H1 (cell line): Measurements from ENCODE around the gene GRK5. TPM values are rescaled to one million over a fixed set of nuclear protein-coding genes. Genes with fewer than 3 reads are reported as not detected.

ENCODE experiments used
- CTCF ChIA-PET: fragments of 300-600 bp; sonication (Branson Sonifier 250); formaldehyde crosslinking; loops from one replicate; lab custom pipeline; 2021; ENCODE audit not compliant: partially characterized antibody; lab: Charles Lee
- POLR2A ChIA-PET: fragments of 300-600 bp; sonication (Branson Sonifier 250); formaldehyde crosslinking; loops from one replicate; lab custom pipeline; 2021; ENCODE audit warnings: inconsistent platforms; ENCODE audit not compliant: partially characterized antibody; lab: Charles Lee
- DNase-seq, 2 experiments: peaks; one replicate each; pipeline versions ENCODE4 v3.0.0 to v3.0.0-alpha.2; 2010 to 2022; ENCODE audit warnings: low spot score in 2 of 2, low read depth in 1 of 2, mixed read lengths in 1 of 2
- FAIRE-seq: peaks from 2 replicates; lab custom pipeline; 2011; peaks lifted over from hg19 to GRCh38; lab: Jason Lieb, UNC
- H2AFZ ChIP-seq: 2 replicates; pipeline ENCODE4 v1.8.1; 2012; ENCODE audit warnings: low read length, inconsistent platforms
- H2AK5ac ChIP-seq: 2 replicates; pipeline ENCODE4 v1.6.1; 2013; ENCODE audit warnings: low read depth, low read length
- H2BK120ac ChIP-seq: replicated peaks from 2 replicates; pipeline ENCODE3; 2013; ENCODE audit warnings: low read depth, low read length, inconsistent platforms
- H2BK12ac ChIP-seq: 2 replicates; pipeline ENCODE4 v1.6.1; 2013; ENCODE audit warnings: low read depth, low read length
- H2BK15ac ChIP-seq: 2 replicates; pipeline ENCODE4 v1.6.1; 2013; ENCODE audit warnings: low read length
- H2BK20ac ChIP-seq: 2 replicates; pipeline ENCODE4 v1.6.1; 2013; ENCODE audit warnings: low read length
- H2BK5ac ChIP-seq: 2 replicates; pipeline ENCODE4 v1.6.1; 2013; ENCODE audit warnings: low read depth, low read length
- H3K14ac ChIP-seq: 2 replicates; pipeline ENCODE4 v1.6.1; 2013; ENCODE audit warnings: inconsistent platforms; ENCODE audit not compliant: insufficient read length
- H3K18ac ChIP-seq: 2 replicates; pipeline ENCODE4 v1.6.1; 2013; ENCODE audit warnings: low read length; ENCODE audit errors: extremely low read depth
- H3K23ac ChIP-seq: 2 replicates; pipeline ENCODE4 v1.6.1; 2013; ENCODE audit warnings: inconsistent platforms; ENCODE audit not compliant: insufficient read length
- H3K23me2 ChIP-seq: 2 replicates; pipeline ENCODE4 v1.6.1; 2013; ENCODE audit warnings: low read depth, low read length
- H3K27ac ChIP-seq: 2 replicates; pipeline ENCODE4 v1.6.1; 2011; ENCODE audit warnings: low read depth, low read length, inconsistent platforms
- H3K27me3 ChIP-seq, 4 experiments: replicated peaks in 1 of 4; 1 replicate in 1 of 4; 2 replicates in 3 of 4; pipeline versions ENCODE4 v1.6.1 to v1.8.1; 2011 to 2013; ENCODE audit warnings: low read length in 3 of 4, mild to moderate bottlenecking in 3 of 4, inconsistent platforms in 2 of 4, mixed read lengths in 2 of 4, moderate library complexity in 1 of 4; ENCODE audit not compliant: control insufficient read depth in 3 of 4, insufficient read depth in 3 of 4; ENCODE audit errors: extremely low read depth in 1 of 4
- H3K36me3 ChIP-seq, 4 experiments: 2 replicates each; pipeline versions ENCODE4 v1.6.1 to v1.8.1; 2011 to 2013; ENCODE audit warnings: mild to moderate bottlenecking in 4 of 4, low read length in 3 of 4, moderate library complexity in 2 of 4, control low read depth in 1 of 4, inconsistent platforms in 1 of 4; ENCODE audit not compliant: insufficient read depth in 4 of 4, control insufficient read depth in 2 of 4
- H3K4ac ChIP-seq: replicated peaks from 2 replicates; pipeline ENCODE3; 2013; ENCODE audit warnings: low read length, low read depth, mixed read lengths, inconsistent platforms; ENCODE audit not compliant: insufficient read length
- H3K4me1 ChIP-seq, 4 experiments: replicated peaks in 1 of 4; 1 replicate in 1 of 4; 2 replicates in 3 of 4; pipeline versions ENCODE4 v1.6.1 to v1.8.1; 2011 to 2013; ENCODE audit warnings: low read length in 3 of 4, inconsistent platforms in 2 of 4, mixed read lengths in 1 of 4; ENCODE audit not compliant: insufficient read depth in 4 of 4, control insufficient read depth in 3 of 4
- H3K4me2 ChIP-seq, 2 experiments: 2 replicates each; pipeline versions ENCODE4 v1.6.1 to v1.8.1; 2011 to 2013; ENCODE audit warnings: low read depth in 2 of 2, low read length in 2 of 2, control low read depth in 1 of 2, inconsistent platforms in 1 of 2, mild to moderate bottlenecking in 1 of 2; ENCODE audit not compliant: insufficient read depth in 1 of 2
- H3K4me3 ChIP-seq, 4 experiments: fragments of 200-600, 300-600 bp in 1 of 4; sonication (generic), shearing (Covaris generic), sonication (Bioruptor Twin) in 1 of 4; 2 replicates each; pipeline versions ENCODE4 v1.5.1 to v1.8.1; 2011 to 2016; ENCODE audit warnings: low read length in 4 of 4, low read depth in 3 of 4, control low read depth in 2 of 4, inconsistent platforms in 2 of 4, mild to moderate bottlenecking in 2 of 4, mixed read lengths in 1 of 4, moderate library complexity in 1 of 4; ENCODE audit not compliant: insufficient read depth in 2 of 4; ENCODE audit errors: extremely low read depth in 1 of 4
- H3K56ac ChIP-seq: replicated peaks from 2 replicates; pipeline ENCODE3; 2013; ENCODE audit warnings: low read depth, mild to moderate bottlenecking, mixed read lengths, low read length, inconsistent platforms; ENCODE audit not compliant: insufficient read length
- H3K79me1 ChIP-seq: 2 replicates; pipeline ENCODE4 v1.6.1; 2013; ENCODE audit warnings: low read depth, low read length, control low read depth
- H3K79me2 ChIP-seq, 2 experiments: 2 replicates each; pipeline versions ENCODE4 v1.6.1 to v1.8.1; 2012 to 2013; ENCODE audit warnings: low read length in 2 of 2, mild to moderate bottlenecking in 2 of 2, inconsistent platforms in 1 of 2; ENCODE audit not compliant: insufficient read depth in 2 of 2, control insufficient read depth in 1 of 2
- H3K9ac ChIP-seq, 4 experiments: replicated peaks in 1 of 4; 1 replicate in 1 of 4; 2 replicates in 3 of 4; pipeline versions ENCODE4 v1.6.1 to v1.8.1; 2011 to 2013; ENCODE audit warnings: low read depth in 3 of 4, low read length in 3 of 4, control low read depth in 2 of 4, mild to moderate bottlenecking in 2 of 4, moderate library complexity in 2 of 4, inconsistent platforms in 1 of 4; ENCODE audit errors: extremely low read depth in 1 of 4
- H3K9me3 ChIP-seq, 2 experiments: 2 replicates each; pipeline versions ENCODE4 v1.6.1 to v1.8.1; 2012 to 2013; ENCODE audit warnings: mild to moderate bottlenecking in 2 of 2, moderate library complexity in 2 of 2, control low read depth in 1 of 2, inconsistent platforms in 1 of 2, low read depth in 1 of 2, low read length in 1 of 2, mixed read lengths in 1 of 2; ENCODE audit not compliant: insufficient read depth in 2 of 2
- H4K20me1 ChIP-seq, 2 experiments: replicated peaks in 1 of 2; 2 replicates each; pipeline versions ENCODE3 to v1.8.1; 2011 to 2013; ENCODE audit warnings: inconsistent platforms in 2 of 2, low read length in 2 of 2, mild to moderate bottlenecking in 1 of 2; ENCODE audit not compliant: insufficient read depth in 2 of 2, control insufficient read depth in 1 of 2
- H4K5ac ChIP-seq: 2 replicates; pipeline ENCODE4 v1.6.1; 2013; ENCODE audit warnings: low read length, low read depth, mixed read lengths, inconsistent platforms; ENCODE audit not compliant: insufficient read length
- H4K8ac ChIP-seq: 2 replicates; pipeline ENCODE4 v1.8.0; 2013; ENCODE audit warnings: mild to moderate bottlenecking, moderate library complexity, low read length, inconsistent platforms; ENCODE audit not compliant: insufficient read depth; ENCODE audit errors: extremely low read depth
- H4K91ac ChIP-seq: replicated peaks from 2 replicates; pipeline ENCODE3; 2013; ENCODE audit warnings: low read length, mixed read lengths, inconsistent platforms; ENCODE audit not compliant: insufficient read length
- BACH1 ChIP-seq: IDR thresholded peaks from 2 replicates; pipeline ENCODE4 v1.6.1; 2012; ENCODE audit warnings: low read length, improper control_type of control experiment
- CBX5 ChIP-seq: fragments of 300-800, 300-1000 bp; sonication (generic); IDR thresholded peaks from 2 replicates; pipeline ENCODE4 v1.7.1; 2016; ENCODE audit warnings: antibody characterized with exemption, low read length, low read depth
- JUND ChIP-seq: IDR thresholded peaks from 2 replicates; pipeline ENCODE4 v1.6.1; 2011; ENCODE audit warnings: mild to moderate bottlenecking, improper control_type of control experiment, low read length
- NRF1 ChIP-seq: IDR thresholded peaks from 2 replicates; pipeline ENCODE4 v1.6.1; 2011; ENCODE audit warnings: mild to moderate bottlenecking, low read depth, low read length, improper control_type of control experiment
- RFX5 ChIP-seq: IDR thresholded peaks from 2 replicates; pipeline ENCODE4 v1.6.1; 2011; ENCODE audit warnings: low read depth, low read length, improper control_type of control experiment, borderline replicate concordance
- SP1 ChIP-seq: IDR thresholded peaks from 2 replicates; pipeline ENCODE4 v1.6.1; 2011; ENCODE audit warnings: low read depth, low read length
- SRF ChIP-seq: IDR thresholded peaks from 2 replicates; pipeline ENCODE4 v1.6.1; 2011; ENCODE audit warnings: mild to moderate bottlenecking, low read depth, low read length, moderate library complexity
- YY1 ChIP-seq: IDR thresholded peaks from 2 replicates; pipeline ENCODE4 v1.6.1; 2011; ENCODE audit warnings: low read depth, mild to moderate bottlenecking, low read length
- ZNF274 ChIP-seq: IDR thresholded peaks from 2 replicates; pipeline ENCODE4 v1.7.0; 2012; ENCODE audit warnings: low read length, borderline replicate concordance; ENCODE audit errors: extremely low read depth
- WGBS, 2 experiments: shearing (Covaris generic) in 1 of 2; methylation state at CpG; one replicate each; pipeline versions ENCODE4 v1.1.6 to v1.1.7; 2013 to 2015; ENCODE audit warnings: low lambda C conversion rate in 2 of 2, mixed read lengths in 2 of 2, inconsistent platforms in 1 of 2, low coverage in 1 of 2, missing lambda C conversion rate in 1 of 2; ENCODE audit not compliant: insufficient replicate concordance in 2 of 2, insufficient coverage in 1 of 2, insufficient read length in 1 of 2; ENCODE audit errors: extremely low coverage in 1 of 2, missing lambda C conversion rate in 1 of 2; 5-methylcytosine and 5-hydroxymethylcytosine counted together
- polyA plus RNA-seq, 7 experiments: library from polyadenylated mRNA; depleted of rRNA in 3 of 7; stranded (reverse) in 5 of 7; unstranded in 2 of 7; fragments of >200 nt in 5 of 7; fragments of 200-250 nt in 2 of 7; gene quantifications; 1 replicate in 5 of 7; 2 replicates in 1 of 7; 4 replicates in 1 of 7; pipeline versions ENCODE4 v1.2.1 to v1.2.3, GENCODE V29; 2011 to 2013; ENCODE audit warnings: missing spikeins in 2 of 7, mixed read lengths in 2 of 7
- total RNA-seq: library from RNA; stranded (reverse); fragmentation: NEBNext Ultra II Directional; extraction: Animal tissue kit (Norgen Biotek cat#: 25700); gene quantifications from 2 replicates; pipeline ENCODE4 v1.2.1, GENCODE V29; 2021
- TF ChIP-seq, protein P1 (sequence below): IDR thresholded peaks from 2 replicates; pipeline ENCODE4 v1.6.1; 2011; ENCODE audit warnings: low read depth, mild to moderate bottlenecking, low read length; ENCODE audit not compliant: insufficient read depth

GRK5 gene
- total and polyA plus RNA-seq, 2 of the 8 experiments (the other 6 are each of a cell fraction or from before 2014, with no cell fraction given), result 0.54 to 2.5 TPM

DNA sequence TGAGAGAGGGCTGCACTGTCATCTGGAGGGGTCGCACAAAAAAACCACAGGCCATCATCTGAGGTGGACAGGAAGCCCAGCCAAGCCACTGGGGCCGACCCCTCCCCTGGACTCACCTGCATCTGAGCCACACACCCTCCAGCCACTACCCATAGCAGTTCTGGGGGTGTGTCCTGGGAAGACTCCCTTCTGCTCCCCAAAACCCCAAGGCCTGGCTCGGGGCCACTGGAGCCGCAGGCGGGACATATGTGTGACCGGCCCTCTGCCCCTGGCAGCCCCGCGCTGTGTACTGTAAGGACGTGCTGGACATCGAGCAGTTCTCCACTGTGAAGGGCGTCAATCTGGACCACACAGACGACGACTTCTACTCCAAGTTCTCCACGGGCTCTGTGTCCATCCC lies 245.0 kb downstream of the GRK5 start:
- Histone ChIP-seq H3K27me3 (no peaks in the 10 kb centered on the region), H3K27ac (no peak overlapping the region), H3K79me1 (no peaks in the 10 kb centered on the region), H3K14ac (no peak overlapping the region), H2BK5ac (no peak overlapping the region), H2AK5ac (no peak overlapping the region), H3K23me2 (no peaks in the 10 kb centered on the region), H3K23ac (no peak overlapping the region), H3K9ac (no peak overlapping the region), H4K5ac (no peak overlapping the region), H3K36me3 (no peaks in the 10 kb centered on the region), H3K4me1 (peaks cover 0 to 6% (median 3%) of the 10 kb centered on the region in 4 experiments; a peak in 5 of 7 replicates), H3K18ac (no peak overlapping the region), H2BK20ac (no peak overlapping the region), H3K4me3 (no peak overlapping the region), H3K79me2 (no peaks in the 10 kb centered on the region), H2BK12ac (no peak overlapping the region), H3K56ac (no peak overlapping the region), H3K9me3 (no peaks in the 10 kb centered on the region), H4K91ac (no peak overlapping the region), H4K8ac (no peak overlapping the region), H4K20me1 (no peaks in the 10 kb centered on the region), H2BK15ac (no peak overlapping the region), H3K4ac (no peak overlapping the region), H3K4me2 (no peak overlapping the region), H2BK120ac (no peak overlapping the region), H2AFZ (no peak overlapping the region)
- DNase-seq (no peak), FAIRE-seq (no peak)
- WGBS, 2 experiments, result 91% methylated on average over 13 of the region's 14 CpGs; no CpG with 5 or more reads in 1 of the 2 experiments
- POLR2A ChIA-PET, result no interaction called here
- CTCF ChIA-PET, result interaction anchor here (1.0 to 2.6 kb wide), 5 partner anchors 9 to 253 kb away, joined by 3 to 9 read pairs (median 5); no protein-coding TSS in a partner anchor
- TF ChIP-seq SP1 (no peak), RFX5 (no peak), NRF1 (no peak), SRF (no peak), JUND (no peak), BACH1 (no peak), YY1 (no peak), ZNF274 (no peak), CBX5 (no peak)
- TF ChIP-seq, protein P1, sequence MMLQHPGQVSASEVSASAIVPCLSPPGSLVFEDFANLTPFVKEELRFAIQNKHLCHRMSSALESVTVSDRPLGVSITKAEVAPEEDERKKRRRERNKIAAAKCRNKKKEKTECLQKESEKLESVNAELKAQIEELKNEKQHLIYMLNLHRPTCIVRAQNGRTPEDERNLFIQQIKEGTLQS, result no peak
